Activated T-cell treated with anti-CD3 and anti-CD28 coated beads for 24 hours (primary cell): Measurements from ENCODE around the gene VCAM1.
"Not testable (repeated sequence)": the region's sequence is repeated elsewhere in the genome, so short reads cannot be mapped to it uniquely, and the experiment has no call there.

Experiments used
- DNase-seq: peaks from one replicate; pipeline ENCODE4 v3.0.0-alpha.2; 2020; ENCODE audit warnings: low read depth

The VCAM1 gene

DNA sequence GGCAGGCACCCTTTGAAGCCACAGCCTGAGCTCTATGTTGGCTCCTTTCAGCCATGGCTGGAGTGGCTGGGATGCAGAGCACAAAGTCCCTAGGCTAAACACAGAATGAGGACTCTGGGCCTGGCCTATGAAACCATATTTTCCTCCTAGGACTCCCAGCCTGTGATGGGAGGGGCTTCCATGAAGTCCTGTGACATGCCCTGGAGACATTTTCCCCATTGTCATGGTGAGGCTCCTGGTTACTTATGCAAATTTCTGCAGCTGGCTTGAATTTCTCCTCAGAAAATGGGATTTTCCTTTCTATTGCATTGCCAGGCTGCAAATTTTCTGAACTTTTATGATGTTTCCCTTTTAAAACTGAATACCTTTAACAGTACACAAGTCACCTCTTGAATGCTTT lies 61.3 kb downstream of the VCAM1 start:
- DNase-seq = no peak

- DNase-seq = not testable (repeated sequence)
Observed at GRCh38 chr1:100781728-100782127, 62.2 kb downstream of the VCAM1 start.

- no peak for DNase-seq
Observed at GRCh38 chr1:100782473-100783039, 63.0 kb downstream of the VCAM1 start.

DNA sequence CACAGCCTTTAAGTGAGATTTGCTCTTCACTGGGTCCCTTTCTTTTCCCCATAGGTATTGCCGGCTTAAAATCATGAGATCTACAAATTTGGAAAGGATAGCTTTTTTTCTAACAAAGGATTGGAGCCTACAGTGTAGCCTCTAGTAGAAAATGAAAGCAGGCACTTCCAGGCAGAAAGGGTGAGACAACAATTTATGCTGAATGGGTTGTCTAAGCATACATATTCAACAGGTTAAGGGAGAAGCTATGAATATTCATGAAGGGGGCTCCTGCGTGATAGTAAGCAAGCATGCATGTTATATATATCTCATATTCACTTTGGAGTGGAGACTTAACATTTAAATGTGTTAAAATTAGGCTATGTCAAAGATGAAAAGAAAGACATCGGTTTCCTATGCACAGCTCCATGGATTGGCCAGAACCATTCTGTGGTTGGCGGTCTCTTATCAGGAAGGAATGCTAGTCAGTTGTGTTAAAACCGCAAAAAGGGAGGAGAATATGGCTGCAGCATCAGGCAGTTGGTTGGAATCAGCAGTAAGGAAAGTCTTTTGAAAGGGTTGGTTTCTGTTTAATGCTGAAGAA lies 66.0 kb downstream of the VCAM1 start:
- no peak for DNase-seq

DNA sequence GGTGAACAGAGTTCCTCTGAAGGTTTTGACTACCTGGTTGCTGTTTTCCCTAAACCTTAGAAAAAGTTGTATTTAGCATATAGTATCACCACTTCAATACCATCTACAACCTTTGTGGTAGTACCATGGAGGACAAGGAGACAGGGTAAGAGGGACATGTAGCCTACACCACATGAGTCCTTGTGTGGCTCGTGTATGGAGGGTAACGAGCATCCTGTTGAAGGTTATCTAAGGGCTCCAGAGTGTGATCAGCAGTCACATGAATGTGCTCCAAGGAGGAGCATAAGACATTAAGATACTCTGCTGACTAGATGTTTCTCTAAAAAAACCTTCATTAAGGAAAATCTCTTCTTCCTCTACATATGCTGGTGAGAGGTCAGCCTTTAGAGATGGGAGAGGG lies 67.3 kb downstream of the VCAM1 start:
- DNase-seq = no peak
